ENCODE data around the gene TAB3. TPM values are rescaled to one million over a fixed set of nuclear protein-coding genes. Genes with fewer than 3 reads are reported as not detected.

TAB3 gene
- total RNA-seq, 1 donor: 19.5 TPM

- DNase-seq (ENCODE audit: low read depth): no peak
- no peak overlapping the region for H3K4me3 ChIP-seq (ENCODE audit: low read depth, low read length)
- TF ChIP-seq, protein P1, sequence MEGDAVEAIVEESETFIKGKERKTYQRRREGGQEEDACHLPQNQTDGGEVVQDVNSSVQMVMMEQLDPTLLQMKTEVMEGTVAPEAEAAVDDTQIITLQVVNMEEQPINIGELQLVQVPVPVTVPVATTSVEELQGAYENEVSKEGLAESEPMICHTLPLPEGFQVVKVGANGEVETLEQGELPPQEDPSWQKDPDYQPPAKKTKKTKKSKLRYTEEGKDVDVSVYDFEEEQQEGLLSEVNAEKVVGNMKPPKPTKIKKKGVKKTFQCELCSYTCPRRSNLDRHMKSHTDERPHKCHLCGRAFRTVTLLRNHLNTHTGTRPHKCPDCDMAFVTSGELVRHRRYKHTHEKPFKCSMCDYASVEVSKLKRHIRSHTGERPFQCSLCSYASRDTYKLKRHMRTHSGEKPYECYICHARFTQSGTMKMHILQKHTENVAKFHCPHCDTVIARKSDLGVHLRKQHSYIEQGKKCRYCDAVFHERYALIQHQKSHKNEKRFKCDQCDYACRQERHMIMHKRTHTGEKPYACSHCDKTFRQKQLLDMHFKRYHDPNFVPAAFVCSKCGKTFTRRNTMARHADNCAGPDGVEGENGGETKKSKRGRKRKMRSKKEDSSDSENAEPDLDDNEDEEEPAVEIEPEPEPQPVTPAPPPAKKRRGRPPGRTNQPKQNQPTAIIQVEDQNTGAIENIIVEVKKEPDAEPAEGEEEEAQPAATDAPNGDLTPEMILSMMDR (IDR thresholded peaks at IDR 0.05; ENCODE audit: insufficient read depth, low read length): no peak
Observed at GRCh38 chrX:30864383-30864785, 24.7 kb downstream of the TAB3 start.

DNA sequence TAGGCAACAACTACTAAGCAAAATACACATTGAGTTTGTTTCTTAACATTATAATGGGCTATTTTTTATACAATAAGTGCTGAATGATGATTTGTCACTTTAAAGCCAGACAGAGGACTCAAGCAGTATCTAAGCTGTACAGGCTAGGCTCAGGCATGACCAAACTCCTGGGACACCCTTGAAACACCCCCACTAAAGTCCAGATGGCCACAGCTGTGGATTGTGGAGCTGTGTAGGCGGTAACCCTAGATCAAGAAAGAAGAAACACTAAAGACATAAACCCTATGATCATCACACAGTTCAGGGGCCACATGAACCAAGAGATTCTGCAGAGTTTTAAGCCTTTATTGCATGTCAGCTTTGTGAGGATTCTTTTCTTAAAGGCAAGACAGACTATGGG lies 25.1 kb downstream of the TAB3 start:
- no peak overlapping the region for H3K4me3 ChIP-seq (ENCODE audit: low read depth, low read length)
- DNase-seq (ENCODE audit: low read depth): no peak
- TF ChIP-seq, protein P1 (IDR thresholded peaks at IDR 0.05; ENCODE audit: insufficient read depth, low read length): no peak

DNA sequence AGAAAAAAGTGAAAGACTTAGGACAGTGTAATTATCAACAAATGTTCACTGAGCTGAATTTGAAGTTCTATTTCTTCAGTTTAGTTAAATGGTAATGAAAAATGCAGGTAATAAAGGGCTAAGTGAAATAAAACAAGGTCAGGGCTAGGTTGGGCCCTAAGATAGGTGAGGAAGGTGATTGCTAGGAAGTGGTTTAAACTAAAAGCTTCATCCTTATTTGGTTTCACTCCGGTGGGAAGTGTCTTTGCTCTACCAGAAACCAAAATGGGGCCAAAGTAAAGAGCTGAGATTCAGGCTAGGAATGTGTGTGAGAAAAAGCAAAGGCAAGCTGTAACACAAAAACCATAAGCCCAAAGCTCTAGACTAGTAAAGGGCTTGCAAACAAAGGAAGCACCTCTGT lies 31.0 kb downstream of the TAB3 start:
- TF ChIP-seq, protein P1 (IDR thresholded peaks at IDR 0.05; ENCODE audit: insufficient read depth, low read length): no peak
- no peak for DNase-seq (ENCODE audit: low read depth)
- no peak overlapping the region for H3K4me3 ChIP-seq (ENCODE audit: low read depth, low read length)

DNA sequence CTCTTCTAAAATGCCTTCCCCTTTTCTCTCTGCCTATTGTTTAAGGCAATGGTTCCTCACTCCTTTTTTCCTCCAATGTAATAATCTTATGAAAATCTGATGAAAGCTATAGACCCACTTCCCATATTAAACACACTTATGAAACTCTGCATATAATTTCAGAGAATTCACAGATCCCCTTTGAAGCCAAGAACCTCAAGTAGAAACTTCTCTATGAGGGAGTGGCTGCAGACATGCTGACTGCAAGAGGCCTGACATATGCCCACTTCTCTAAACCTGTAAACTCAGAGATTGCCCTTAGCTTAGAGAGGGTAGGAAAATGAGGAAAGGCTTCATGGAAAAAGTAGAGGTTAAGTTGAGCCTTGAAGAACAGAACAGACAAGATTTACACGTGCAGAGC lies 37.6 kb downstream of the TAB3 start:
- DNase-seq (ENCODE audit: low read depth): no peak
- TF ChIP-seq, protein P1 (IDR thresholded peaks at IDR 0.05; ENCODE audit: insufficient read depth, low read length): no peak
- H3K4me3 ChIP-seq (ENCODE audit: low read depth, low read length): no peak overlapping the region

DNA sequence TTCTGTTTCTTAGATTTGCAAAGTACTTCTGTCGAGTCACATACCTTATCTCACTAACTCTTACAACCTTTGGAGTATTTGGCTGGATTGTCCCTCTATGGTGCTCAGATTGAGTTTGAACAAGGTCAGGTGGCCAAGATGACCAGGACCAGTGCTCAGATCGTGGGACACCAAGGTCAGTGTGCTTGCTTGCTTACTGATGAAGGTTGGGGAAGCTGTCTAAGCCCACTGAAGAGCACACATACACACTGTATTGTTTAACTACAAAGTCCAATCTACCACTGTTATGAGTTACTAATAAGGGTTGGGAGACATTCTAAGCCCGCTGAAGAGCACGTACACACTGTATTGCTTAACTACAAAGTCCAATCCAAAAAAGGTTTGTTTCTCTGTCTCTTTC lies 53.7 kb downstream of the TAB3 start:
- DNase-seq (ENCODE audit: low read depth): no peak
- TF ChIP-seq, protein P1 (IDR thresholded peaks at IDR 0.05; ENCODE audit: insufficient read depth, low read length): no peak
- H3K4me3 ChIP-seq (ENCODE audit: low read depth, low read length): no peak overlapping the region

DNA sequence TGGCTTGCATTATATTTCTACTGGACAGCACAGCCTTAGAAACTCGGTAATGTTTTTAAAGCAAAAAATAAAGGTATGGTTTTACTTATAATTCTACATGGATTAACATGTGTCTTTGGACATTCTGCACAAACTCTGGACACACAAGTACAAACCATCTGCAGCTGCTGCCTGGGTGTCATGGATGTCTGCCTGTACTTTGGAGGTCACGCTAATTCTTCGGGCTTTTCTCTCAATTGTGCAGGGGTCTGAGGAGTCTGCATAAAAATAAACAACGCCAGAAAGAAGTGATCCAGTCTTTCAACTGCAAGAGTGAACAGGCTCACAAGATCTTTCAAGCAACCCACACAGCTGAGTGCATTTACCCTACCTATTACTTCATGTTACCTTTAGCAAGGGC lies 55.2 kb downstream of the TAB3 start:
- H3K4me3 ChIP-seq (ENCODE audit: low read depth, low read length): no peak overlapping the region
- no peak for DNase-seq (ENCODE audit: low read depth)
- TF ChIP-seq, protein P1 (IDR thresholded peaks at IDR 0.05; ENCODE audit: insufficient read depth, low read length): no peak

GRCh38 chrX:30831082-30831481 lies 58.0 kb downstream of the TAB3 start:
- no peak for DNase-seq (ENCODE audit: low read depth)
- no peak overlapping the region for H3K4me3 ChIP-seq (ENCODE audit: low read depth, low read length)
- TF ChIP-seq, protein P1 (IDR thresholded peaks at IDR 0.05; ENCODE audit: insufficient read depth, low read length): no peak
